CD14-positive monocyte (primary cell): ENCODE measurements around the gene IGF2. TPM values are rescaled to one million over a fixed set of nuclear protein-coding genes. Genes with fewer than 3 reads are reported as not detected.
A peak's percentile ranks its signal among the peaks of the same experiment; 100 is the strongest.

Experiments used
- DNase-seq, 3 donors: peaks; one replicate each; pipeline ENCODE4 v3.0.0-alpha.2; 2011 to 2022
- H2AFZ ChIP-seq: 2 replicates; pipeline ENCODE4 v1.6.0; 2012; ENCODE audit warnings: mild to moderate bottlenecking, low read depth, low read length, inconsistent platforms; ENCODE audit not compliant: insufficient read depth, poor library complexity, severe bottlenecking
- H3K27ac ChIP-seq, 2 donors: 1 replicate in 1 of 2; 2 replicates in 1 of 2; pipeline ENCODE4 v1.5.1; 2012 to 2013; ENCODE audit warnings: low read length in 2 of 2, control low read depth in 1 of 2, inconsistent platforms in 1 of 2, low read depth in 1 of 2, mild to moderate bottlenecking in 1 of 2
- H3K27me3 ChIP-seq, 2 donors: one replicate each; pipeline versions ENCODE4 v1.6.0 to v1.6.1; 2011 to 2013; ENCODE audit warnings: low read length in 2 of 2; ENCODE audit not compliant: control insufficient read depth in 2 of 2, insufficient read depth in 2 of 2
- H3K36me3 ChIP-seq, 2 donors: replicated peaks in 1 of 2; 1 replicate in 1 of 2; 2 replicates in 1 of 2; pipeline versions ENCODE4 v1.5.1 to v1.6.1; 2012 to 2013; ENCODE audit warnings: low read length in 2 of 2, control low read depth in 1 of 2, inconsistent platforms in 1 of 2, mild to moderate bottlenecking in 1 of 2; ENCODE audit not compliant: insufficient read depth in 2 of 2, control insufficient read depth in 1 of 2
- H3K4me1 ChIP-seq, 2 donors: 1 replicate in 1 of 2; 2 replicates in 1 of 2; pipeline versions ENCODE4 v1.5.1 to v1.6.1; 2012 to 2013; ENCODE audit warnings: low read length in 2 of 2, control low read depth in 1 of 2, inconsistent platforms in 1 of 2, mild to moderate bottlenecking in 1 of 2, moderate library complexity in 1 of 2; ENCODE audit not compliant: insufficient read depth in 2 of 2, control insufficient read depth in 1 of 2
- H3K4me2 ChIP-seq: replicated peaks from 2 replicates; pipeline ENCODE3; 2012; ENCODE audit warnings: low read length, moderate library complexity, mild to moderate bottlenecking; ENCODE audit not compliant: poor library complexity, severe bottlenecking; ENCODE audit errors: extremely low read depth
- H3K4me3 ChIP-seq, 3 experiments: fragments of 200-600 bp in 1 of 3; sonication (generic) in 1 of 3; replicated peaks in 1 of 3; 1 replicate in 2 of 3; 2 replicates in 1 of 3; pipeline ENCODE4 v1.5.1; 2011 to 2013; ENCODE audit warnings: low read length in 3 of 3, mild to moderate bottlenecking in 3 of 3, control low read depth in 2 of 3, low read depth in 2 of 3, inconsistent platforms in 1 of 3, moderate library complexity in 1 of 3
- H3K79me2 ChIP-seq: 2 replicates; pipeline ENCODE4 v1.6.0; 2012; ENCODE audit warnings: mild to moderate bottlenecking, control low read depth, inconsistent platforms, low read length, moderate library complexity; ENCODE audit not compliant: insufficient read depth
- H3K9ac ChIP-seq: 2 replicates; pipeline ENCODE4 v1.6.0; 2017; ENCODE audit warnings: low read length, mild to moderate bottlenecking; ENCODE audit not compliant: insufficient read depth, poor library complexity, severe bottlenecking
- H3K9me3 ChIP-seq, 2 donors: replicated peaks in 1 of 2; 1 replicate in 1 of 2; 2 replicates in 1 of 2; pipeline versions ENCODE4 v1.5.1 to v1.6.1; 2012 to 2013; ENCODE audit warnings: low read length in 2 of 2, control low read depth in 1 of 2; ENCODE audit not compliant: control insufficient read depth in 1 of 2, insufficient read depth in 1 of 2
- H4K20me1 ChIP-seq: 2 replicates; pipeline ENCODE4 v1.6.0; 2012; ENCODE audit warnings: mild to moderate bottlenecking, low read length, control low read depth, moderate library complexity; ENCODE audit not compliant: insufficient read depth
- H3K27ac Mint-ChIP-seq, 7 donors: one replicate each; pipeline ENCODE4 v1.8.0; 2020; ENCODE audit warnings: mild to moderate bottlenecking in 7 of 7, mixed read lengths in 7 of 7, moderate library complexity in 6 of 7, inconsistent platforms in 2 of 7
- H3K27me3 Mint-ChIP-seq, 3 donors: one replicate each; pipeline ENCODE4 v1.8.0; 2021 to 2022; ENCODE audit warnings: low read depth in 3 of 3, mild to moderate bottlenecking in 3 of 3, mixed read lengths in 3 of 3, moderate library complexity in 3 of 3, inconsistent platforms in 1 of 3
- H3K36me3 Mint-ChIP-seq, 2 donors: one replicate each; pipeline ENCODE4 v1.8.0; 2020; ENCODE audit warnings: mixed read lengths in 2 of 2, inconsistent platforms in 1 of 2, mild to moderate bottlenecking in 1 of 2
- H3K4me1 Mint-ChIP-seq: one replicate; pipeline ENCODE4 v1.8.0; 2020; ENCODE audit warnings: mild to moderate bottlenecking, mixed read lengths
- H3K4me3 Mint-ChIP-seq, 2 donors: one replicate each; pipeline ENCODE4 v1.8.0; 2020; ENCODE audit warnings: mild to moderate bottlenecking in 2 of 2, mixed read lengths in 2 of 2, moderate library complexity in 1 of 2
- H3K9me3 Mint-ChIP-seq, 7 donors: one replicate each; pipeline ENCODE4 v1.8.0; 2020 to 2022; ENCODE audit warnings: mixed read lengths in 7 of 7, mild to moderate bottlenecking in 6 of 7, moderate library complexity in 6 of 7, inconsistent platforms in 2 of 7
- WGBS: methylation state at CpG from one replicate; pipeline ENCODE4 v1.1.5; 2013; ENCODE audit warnings: missing lambda C conversion rate; ENCODE audit not compliant: insufficient coverage; 5-methylcytosine and 5-hydroxymethylcytosine counted together
- intact Hi-C, 2 donors: fragments of 100-400 bp; cut with micrococcal nuclease; formaldehyde crosslinking; loops; one replicate each; pipeline versions ENCODE4 v1.15.0 to v1.15.1; 2023
- polyA plus RNA-seq, 3 donors: library from polyadenylated mRNA; depleted of rRNA in 1 of 3; unstranded in 2 of 3; stranded (reverse) in 1 of 3; fragments of 300-500 nt in 2 of 3; fragments of >200 nt in 1 of 3; fragmentation: Illumina TruSeq in 2 of 3; gene quantifications; 1 replicate in 2 of 3; 2 replicates in 1 of 3; pipeline ENCODE4 v1.2.3, GENCODE V29; 2012 to 2021
- TF ChIP-seq, protein P1 (sequence below): fragments of 200-600 bp; IDR thresholded peaks from one replicate; pipeline ENCODE4 v1.8.0; 2022; ENCODE audit warnings: antibody characterized with exemption, mild to moderate bottlenecking

Gene IGF2
- polyA plus RNA-seq, 3 donors = not detected

DNA sequence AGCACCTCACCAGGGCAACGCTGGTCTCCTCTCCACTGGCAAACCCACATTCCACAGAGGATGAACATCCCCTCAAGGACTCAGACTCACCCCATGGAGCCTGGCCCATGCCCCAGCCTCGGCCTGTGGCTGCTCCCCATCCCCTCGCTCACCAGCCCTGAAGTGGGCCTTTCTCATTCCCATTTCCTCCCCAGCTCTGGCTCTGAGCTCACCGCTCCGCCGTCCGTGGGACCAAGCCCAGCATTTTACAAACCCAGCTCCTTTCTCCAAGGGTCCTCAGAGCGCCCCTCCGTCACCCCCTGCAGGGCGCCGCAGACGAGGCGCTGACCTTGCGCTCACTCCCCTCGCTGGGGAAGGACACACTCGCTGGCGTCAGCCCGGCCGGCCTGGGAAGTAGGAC, 6.9 kb upstream of the IGF2 start:
- H3K79me2 ChIP-seq = no peaks in the 10 kb centered on the region
- H3K36me3 ChIP-seq = no peaks in the 10 kb centered on the region
- no peak overlapping the region for H3K27ac ChIP-seq
- Mint-ChIP-seq H3K27ac (no peak overlapping the region), H3K9me3 (peaks cover 0 to 9% (median 4%) of the 10 kb centered on the region in 7 donors), H3K4me3 (peak overlapping the region in 1 of 2 donors; percentile 66), H3K36me3 (no peaks in the 10 kb centered on the region), H3K27me3 (peaks cover 84 to 99% (median 94%) of the 10 kb centered on the region in 3 donors), H3K4me1 (no peaks in the 10 kb centered on the region)
- 15% methylated on average over 8 of the region's 19 CpGs for WGBS
- peaks cover 0 to 16% of the 10 kb centered on the region in 2 donors for H3K9me3 ChIP-seq
- TF ChIP-seq, protein P1, sequence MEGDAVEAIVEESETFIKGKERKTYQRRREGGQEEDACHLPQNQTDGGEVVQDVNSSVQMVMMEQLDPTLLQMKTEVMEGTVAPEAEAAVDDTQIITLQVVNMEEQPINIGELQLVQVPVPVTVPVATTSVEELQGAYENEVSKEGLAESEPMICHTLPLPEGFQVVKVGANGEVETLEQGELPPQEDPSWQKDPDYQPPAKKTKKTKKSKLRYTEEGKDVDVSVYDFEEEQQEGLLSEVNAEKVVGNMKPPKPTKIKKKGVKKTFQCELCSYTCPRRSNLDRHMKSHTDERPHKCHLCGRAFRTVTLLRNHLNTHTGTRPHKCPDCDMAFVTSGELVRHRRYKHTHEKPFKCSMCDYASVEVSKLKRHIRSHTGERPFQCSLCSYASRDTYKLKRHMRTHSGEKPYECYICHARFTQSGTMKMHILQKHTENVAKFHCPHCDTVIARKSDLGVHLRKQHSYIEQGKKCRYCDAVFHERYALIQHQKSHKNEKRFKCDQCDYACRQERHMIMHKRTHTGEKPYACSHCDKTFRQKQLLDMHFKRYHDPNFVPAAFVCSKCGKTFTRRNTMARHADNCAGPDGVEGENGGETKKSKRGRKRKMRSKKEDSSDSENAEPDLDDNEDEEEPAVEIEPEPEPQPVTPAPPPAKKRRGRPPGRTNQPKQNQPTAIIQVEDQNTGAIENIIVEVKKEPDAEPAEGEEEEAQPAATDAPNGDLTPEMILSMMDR = no peak
- H2AFZ ChIP-seq = no peak overlapping the region
- no peak overlapping the region for H3K9ac ChIP-seq
- H3K27me3 ChIP-seq = peaks cover 30 to 94% of the 10 kb centered on the region in 2 donors
- no peaks in the 10 kb centered on the region for H4K20me1 ChIP-seq
- DNase-seq = no peak
- H3K4me2 ChIP-seq = no peak overlapping the region
- no peak overlapping the region for H3K4me3 ChIP-seq
- no peaks in the 10 kb centered on the region for H3K4me1 ChIP-seq
- intact Hi-C loops = loop anchor here in 1 of 2 donors (5.0 kb wide), 1 partner anchor 314 kb away; the partner anchor contains the start of gene SYT8

DNA sequence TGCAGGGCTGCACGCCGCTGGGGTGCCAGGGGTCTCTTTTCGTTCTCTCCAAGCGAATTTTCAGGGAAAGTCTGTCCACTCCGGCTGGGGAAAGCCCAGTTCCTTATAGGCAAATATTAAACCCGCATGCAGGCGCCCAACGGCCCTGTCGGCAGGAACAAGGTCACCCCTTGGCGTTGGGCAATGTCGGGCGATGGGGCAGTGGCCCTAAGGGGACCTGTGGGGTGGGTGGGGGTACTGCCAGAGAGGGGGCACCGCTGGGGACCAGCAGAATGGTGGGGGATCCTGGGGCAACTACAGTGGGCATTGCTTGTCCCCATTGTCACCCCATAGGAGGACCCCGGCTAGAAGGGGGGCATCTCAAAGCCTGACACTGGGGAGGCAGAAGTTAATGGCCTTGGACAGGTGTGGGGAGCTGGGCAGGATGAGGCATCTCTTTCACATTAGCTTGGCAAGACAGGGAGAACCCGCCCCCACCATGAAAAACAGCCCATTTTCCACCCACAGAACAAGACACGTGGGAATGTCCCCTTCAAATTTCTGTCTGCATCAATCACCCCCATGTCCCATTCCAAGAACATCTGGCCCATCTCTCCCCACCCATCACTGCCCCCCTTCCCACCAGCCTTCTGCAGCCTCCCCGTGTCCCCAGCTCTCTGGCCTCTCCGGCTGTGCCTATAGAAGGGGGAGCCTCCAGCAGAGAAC, 5.5 kb upstream of the IGF2 start:
- no peak overlapping the region for H3K4me3 ChIP-seq
- no peaks in the 10 kb centered on the region for H3K36me3 ChIP-seq
- peaks cover 0 to 19% of the 10 kb centered on the region in 2 donors for H3K9me3 ChIP-seq
- Mint-ChIP-seq H3K36me3 (no peaks in the 10 kb centered on the region), H3K9me3 (peaks cover 0 to 14% (median 4%) of the 10 kb centered on the region in 7 donors), H3K4me3 (peak overlapping the region in 1 of 2 donors; percentile 75), H3K27me3 (peaks cover 83 to 98% (median 91%) of the 10 kb centered on the region in 3 donors), H3K4me1 (no peaks in the 10 kb centered on the region), H3K27ac (no peak overlapping the region)
- H3K9ac ChIP-seq = no peak overlapping the region
- peaks cover 35 to 93% of the 10 kb centered on the region in 2 donors for H3K27me3 ChIP-seq
- H3K4me1 ChIP-seq = no peaks in the 10 kb centered on the region
- no peaks in the 10 kb centered on the region for H4K20me1 ChIP-seq
- no peak overlapping the region for H3K27ac ChIP-seq
- TF ChIP-seq, protein P1 = no peak
- 8% methylated on average over 13 of the region's 18 CpGs for WGBS
- DNase-seq = no peak
- no peak overlapping the region for H2AFZ ChIP-seq
- intact Hi-C loops = loop anchor here in 1 of 2 donors (5.0 kb wide), 1 partner anchor 312 kb away; the partner anchor contains the start of gene SYT8
- H3K79me2 ChIP-seq = no peaks in the 10 kb centered on the region
- H3K4me2 ChIP-seq = no peak overlapping the region
